Thyroid gland (tissue), 4 donors: ENCODE measurements around the gene SPINDOC.

Source experiments
- CTCF ChIP-seq, 6 experiments: fragments of 200-600 bp in 3 of 6; fragments of 450-650 bp in 3 of 6; sonication (generic) in 3 of 6; IDR thresholded peaks; one replicate each; pipeline ENCODE4 v1.5.1; 2016 to 2019; ENCODE audit warnings: antibody characterized with exemption in 6 of 6, mild to moderate bottlenecking in 2 of 6, inconsistent platforms in 1 of 6, moderate library complexity in 1 of 6
- POLR2A ChIP-seq, 2 donors: fragments of 450-650 bp; IDR thresholded peaks; one replicate each; pipeline ENCODE4 v1.6.1; 2017; ENCODE audit warnings: antibody characterized with exemption in 2 of 2, mild to moderate bottlenecking in 2 of 2, moderate library complexity in 1 of 2

- TF ChIP-seq CTCF (IDR thresholded peaks at IDR 0.05) (no peak), POLR2A (IDR thresholded peaks at IDR 0.05) (no peak)
Observed at GRCh38 chr11:63837739-63838138, 24.5 kb downstream of the SPINDOC start.
